Mesenchymal stem cell (in vitro differentiated cells and primary cell): ENCODE results near the gene SLC25A53.
A peak's percentile ranks its signal among the peaks of the same experiment; 100 is the strongest.

Source experiments
- DNase-seq: peaks from one replicate; pipeline ENCODE4 v3.0.0-alpha.2; 2013
- H2AFZ ChIP-seq: one replicate; pipeline ENCODE4 v1.6.1; 2013; ENCODE audit warnings: low read depth, mild to moderate bottlenecking, control low read depth, inconsistent platforms, low read length, moderate library complexity
- H2AK5ac ChIP-seq: 2 replicates; pipeline ENCODE4 v1.6.1; 2013; ENCODE audit warnings: low read length, moderate library complexity, mild to moderate bottlenecking, inconsistent platforms; ENCODE audit not compliant: severe bottlenecking
- H2BK120ac ChIP-seq: one replicate; pipeline ENCODE4 v1.6.1; 2013; ENCODE audit warnings: low read depth, mild to moderate bottlenecking, inconsistent platforms, low read length, moderate library complexity
- H2BK12ac ChIP-seq, 2 experiments: one replicate each; pipeline ENCODE4 v1.6.1; 2013; ENCODE audit warnings: inconsistent platforms in 2 of 2, low read length in 2 of 2, mild to moderate bottlenecking in 2 of 2, moderate library complexity in 2 of 2, control low read depth in 1 of 2
- H2BK15ac ChIP-seq: one replicate; pipeline ENCODE4 v1.6.1; 2013; ENCODE audit warnings: mild to moderate bottlenecking, low read depth, inconsistent platforms; ENCODE audit not compliant: poor library complexity, severe bottlenecking
- H2BK5ac ChIP-seq: 2 replicates; pipeline ENCODE4 v1.6.1; 2013; ENCODE audit warnings: low read depth, mild to moderate bottlenecking, low read length, control low read depth, inconsistent platforms; ENCODE audit not compliant: poor library complexity, severe bottlenecking
- H3K14ac ChIP-seq, 2 experiments: one replicate each; pipeline ENCODE4 v1.6.1; 2013; ENCODE audit warnings: inconsistent platforms in 2 of 2, low read length in 2 of 2, control low read depth in 1 of 2, mild to moderate bottlenecking in 1 of 2, moderate library complexity in 1 of 2
- H3K18ac ChIP-seq, 2 experiments: one replicate each; pipeline ENCODE4 v1.6.1; 2013; ENCODE audit warnings: inconsistent platforms in 2 of 2, low read length in 2 of 2, control low read depth in 1 of 2, low read depth in 1 of 2, mild to moderate bottlenecking in 1 of 2
- H3K23ac ChIP-seq, 2 experiments: one replicate each; pipeline ENCODE4 v1.6.1; 2013; ENCODE audit warnings: inconsistent platforms in 2 of 2, low read length in 2 of 2, mild to moderate bottlenecking in 2 of 2, moderate library complexity in 2 of 2, control low read depth in 1 of 2
- H3K27ac ChIP-seq: 2 replicates; pipeline ENCODE4 v1.5.1; 2013; ENCODE audit warnings: mild to moderate bottlenecking, moderate library complexity, low read length, control low read depth, inconsistent platforms; ENCODE audit not compliant: poor library complexity, severe bottlenecking
- H3K27me3 ChIP-seq, 2 experiments: 2 replicates each; pipeline versions ENCODE4 v1.6.1 to v1.7.0; 2013; ENCODE audit warnings: low read length in 2 of 2, mild to moderate bottlenecking in 2 of 2, moderate library complexity in 2 of 2, control low read depth in 1 of 2, inconsistent platforms in 1 of 2; ENCODE audit not compliant: control insufficient read depth in 1 of 2, insufficient read depth in 1 of 2
- H3K36me3 ChIP-seq, 2 experiments: 2 replicates each; pipeline versions ENCODE4 v1.6.1 to v1.7.0; 2013; ENCODE audit warnings: low read length in 2 of 2, control low read depth in 1 of 2, inconsistent platforms in 1 of 2, low read depth in 1 of 2, mild to moderate bottlenecking in 1 of 2; ENCODE audit not compliant: insufficient read depth in 2 of 2, control insufficient read depth in 1 of 2
- H3K4ac ChIP-seq, 2 experiments: one replicate each; pipeline ENCODE4 v1.6.1; 2013; ENCODE audit warnings: inconsistent platforms in 2 of 2, low read length in 2 of 2, mild to moderate bottlenecking in 2 of 2, moderate library complexity in 2 of 2, control low read depth in 1 of 2, low read depth in 1 of 2
- H3K4me1 ChIP-seq: 2 replicates; pipeline ENCODE4 v1.6.1; 2013; ENCODE audit warnings: low read depth, low read length, control low read depth; ENCODE audit not compliant: control insufficient read depth, insufficient read depth
- H3K4me2 ChIP-seq: 2 replicates; pipeline ENCODE4 v1.6.1; 2013; ENCODE audit warnings: low read length, mild to moderate bottlenecking, inconsistent platforms; ENCODE audit not compliant: poor library complexity, severe bottlenecking
- H3K4me3 ChIP-seq, 2 experiments: 2 replicates each; pipeline versions ENCODE4 v1.5.1 to v1.7.0; 2013; ENCODE audit warnings: low read length in 2 of 2, mild to moderate bottlenecking in 2 of 2, control low read depth in 1 of 2, low read depth in 1 of 2; ENCODE audit not compliant: insufficient read depth in 1 of 2
- H3K79me1 ChIP-seq: replicated peaks from 2 replicates; pipeline ENCODE4 v1.6.1; 2013; ENCODE audit warnings: mild to moderate bottlenecking, control low read depth, low read length, inconsistent platforms; ENCODE audit not compliant: poor library complexity, severe bottlenecking
- H3K9ac ChIP-seq: 2 replicates; pipeline ENCODE4 v1.7.0; 2013; ENCODE audit warnings: mild to moderate bottlenecking, low read length, moderate library complexity
- H3K9me3 ChIP-seq: 2 replicates; pipeline ENCODE4 v1.7.0; 2013; ENCODE audit warnings: mild to moderate bottlenecking, low read length; ENCODE audit not compliant: control insufficient read depth
- H4K8ac ChIP-seq: one replicate; pipeline ENCODE4 v1.6.1; 2013; ENCODE audit warnings: inconsistent platforms, mild to moderate bottlenecking, low read length, moderate library complexity
- H4K91ac ChIP-seq: one replicate; pipeline ENCODE4 v1.6.1; 2013; ENCODE audit warnings: mild to moderate bottlenecking, low read length, inconsistent platforms
- WGBS: methylation state at CpG from one replicate; pipeline ENCODE4 v1.1.7; 2013; ENCODE audit warnings: mixed read lengths; 5-methylcytosine and 5-hydroxymethylcytosine counted together

The SLC25A53 gene

DNA sequence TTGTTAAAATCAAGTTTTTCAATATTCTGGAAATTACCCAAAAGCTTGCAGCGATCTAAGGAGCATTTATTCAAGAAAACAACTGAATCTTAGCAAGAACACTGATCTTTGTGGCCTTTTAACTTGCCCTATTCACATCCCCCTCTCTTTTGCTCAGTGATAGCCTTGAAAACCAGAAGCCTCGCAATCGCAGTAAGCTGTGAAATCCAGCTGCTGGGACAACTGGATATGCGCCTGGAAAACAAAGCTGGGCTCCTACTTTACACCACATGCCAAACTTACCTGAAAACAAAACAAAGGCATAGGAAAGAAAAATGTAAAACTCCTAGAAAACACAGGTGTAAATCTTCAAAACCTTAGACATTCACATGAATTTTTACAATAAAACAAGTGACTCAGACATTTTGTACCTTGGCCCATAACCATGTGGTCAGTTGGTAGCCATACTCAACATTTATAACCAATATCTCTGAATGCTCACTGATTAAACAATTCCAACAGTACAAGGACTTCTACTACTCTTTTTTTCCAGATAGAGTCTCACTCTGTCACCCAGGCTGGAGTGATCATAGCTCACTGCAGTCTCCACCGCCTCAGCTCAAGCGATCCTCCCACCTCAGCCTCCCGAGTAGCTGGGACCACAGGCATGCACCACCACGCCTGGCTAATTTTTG is 15.6 kb downstream of the SLC25A53 start:
- H3K4me1 ChIP-seq: no peaks in the 10 kb centered on the region
- H3K18ac ChIP-seq: no peak overlapping the region
- H2BK120ac ChIP-seq: no peak overlapping the region
- H3K4me3 ChIP-seq: no peak overlapping the region
- H2BK12ac ChIP-seq: no peak overlapping the region
- no peak for DNase-seq
- no peaks in the 10 kb centered on the region for H3K36me3 ChIP-seq
- no peak overlapping the region for H3K27ac ChIP-seq
- no peak overlapping the region for H3K4ac ChIP-seq
- no peak overlapping the region for H3K9ac ChIP-seq
- H3K9me3 ChIP-seq: peaks cover 3% of the 10 kb centered on the region
- WGBS: 99% methylated on average over 8 of the region's 8 CpGs
- peaks cover 0 to 6% of the 10 kb centered on the region in 2 experiments for H3K27me3 ChIP-seq
- H3K79me1 ChIP-seq: peaks cover 12% of the 10 kb centered on the region
- H2AFZ ChIP-seq: no peak overlapping the region
- H2BK15ac ChIP-seq: no peak overlapping the region
- no peak overlapping the region for H2AK5ac ChIP-seq
- H3K14ac ChIP-seq: no peak overlapping the region
- H4K91ac ChIP-seq: no peak overlapping the region
- H4K8ac ChIP-seq: no peak overlapping the region
- H2BK5ac ChIP-seq: no peak overlapping the region
- no peak overlapping the region for H3K23ac ChIP-seq
- no peak overlapping the region for H3K4me2 ChIP-seq

- H3K36me3 ChIP-seq: no peaks in the 10 kb centered on the region
- H3K79me1 ChIP-seq: peaks cover 18% of the 10 kb centered on the region
- H2BK15ac ChIP-seq: no peak overlapping the region
- no peak overlapping the region for H2BK120ac ChIP-seq
- H2BK12ac ChIP-seq: no peak overlapping the region
- H2AFZ ChIP-seq: no peak overlapping the region
- no peak overlapping the region for H3K27ac ChIP-seq
- H3K14ac ChIP-seq: no peak overlapping the region
- no peak overlapping the region for H3K18ac ChIP-seq
- WGBS: 90% methylated on average over 3 of the region's 3 CpGs
- no peak overlapping the region for H4K91ac ChIP-seq
- H2BK5ac ChIP-seq: no peak overlapping the region
- H3K9ac ChIP-seq: no peak overlapping the region
- H3K4me1 ChIP-seq: peaks cover 3% of the 10 kb centered on the region
- no peak overlapping the region for H3K23ac ChIP-seq
- peak; percentile 28 for DNase-seq
- no peak overlapping the region for H3K4me2 ChIP-seq
- H4K8ac ChIP-seq: no peak overlapping the region
- H3K9me3 ChIP-seq: peaks cover 3% of the 10 kb centered on the region
- H3K27me3 ChIP-seq: peaks cover 0 to 37% of the 10 kb centered on the region in 2 experiments
- H3K4ac ChIP-seq: no peak overlapping the region
- H2AK5ac ChIP-seq: no peak overlapping the region
- no peak overlapping the region for H3K4me3 ChIP-seq
These were observed 19.3 kb downstream of the SLC25A53 start for GRCh38 chrX:104137496-104137895.

GRCh38 chrX:104136241-104137019 is 20.4 kb downstream of the SLC25A53 start:
- Histone ChIP-seq H2BK15ac (no peak overlapping the region), H3K9me3 (peaks cover 3% of the 10 kb centered on the region), H3K14ac (no peak overlapping the region), H4K8ac (peak overlapping the region; percentile 82), H2AK5ac (no peak overlapping the region), H3K4me3 (peak overlapping the region; percentile 47 to 73), H3K36me3 (no peaks in the 10 kb centered on the region), H3K27ac (peak overlapping the region; percentile 82), H3K4me2 (peak overlapping the region; percentile 84), H3K23ac (no peak overlapping the region), H3K4ac (no peak overlapping the region), H2BK5ac (no peak overlapping the region), H3K79me1 (peaks cover 21% of the 10 kb centered on the region), H3K9ac (peak overlapping the region; percentile 86), H2BK120ac (no peak overlapping the region), H4K91ac (no peak overlapping the region), H2AFZ (no peak overlapping the region), H3K18ac (peak overlapping the region in 1 of 2 experiments; percentile 43), H3K4me1 (peaks cover 3% of the 10 kb centered on the region), H2BK12ac (no peak overlapping the region), H3K27me3 (peaks cover 0 to 38% of the 10 kb centered on the region in 2 experiments)
- DNase-seq: peak; percentile 83
- WGBS: 25% methylated on average over 8 of the region's 10 CpGs

DNA sequence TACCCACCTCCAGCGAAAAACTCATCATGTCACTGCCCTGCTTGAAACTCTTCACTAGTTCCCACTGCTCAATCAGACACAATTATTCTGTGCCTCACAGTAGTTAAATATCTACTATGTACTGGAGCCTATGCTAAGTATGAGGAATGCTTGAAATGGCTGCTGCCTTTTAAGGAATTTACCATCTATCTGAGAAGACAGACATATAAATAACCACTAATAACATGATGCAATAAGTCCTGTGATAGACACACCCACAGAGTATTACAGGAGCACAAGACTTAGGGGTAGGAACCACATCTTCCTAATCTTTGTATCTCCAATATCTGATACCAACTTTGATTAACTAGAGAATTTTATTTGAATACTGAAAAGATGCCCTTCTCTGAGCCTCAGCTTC is 21.1 kb downstream of the SLC25A53 start:
- Histone ChIP-seq H3K36me3 (peaks cover 0 to 2% of the 10 kb centered on the region in 2 experiments), H2BK120ac (no peak overlapping the region), H2BK12ac (no peak overlapping the region), H2AFZ (no peak overlapping the region), H3K4me1 (peaks cover 3% of the 10 kb centered on the region), H4K8ac (no peak overlapping the region), H4K91ac (no peak overlapping the region), H3K18ac (no peak overlapping the region), H2BK5ac (no peak overlapping the region), H3K9ac (peak overlapping the region; percentile 86), H3K4ac (no peak overlapping the region), H3K14ac (no peak overlapping the region), H3K27me3 (peaks cover 0 to 44% of the 10 kb centered on the region in 2 experiments), H3K27ac (no peak overlapping the region), H2AK5ac (peak overlapping the region; percentile 10), H3K4me3 (no peak overlapping the region), H3K79me1 (peaks cover 19% of the 10 kb centered on the region), H3K9me3 (peaks cover 3% of the 10 kb centered on the region), H2BK15ac (no peak overlapping the region), H3K23ac (no peak overlapping the region), H3K4me2 (no peak overlapping the region)
- WGBS: 100% methylated on average over 1 of the region's 1 CpG
- DNase-seq: no peak
